NOMO-1 treated with DMSO at 0.1 percent for 48 hours (cell line): ENCODE results near the gene FBXL16.

ENCODE experiments used
- DNase-seq: peaks from one replicate; lab custom pipeline; 2025; ENCODE audit not compliant: unreplicated experiment; lab: John Stamatoyannopoulos, UW

FBXL16 gene

DNA sequence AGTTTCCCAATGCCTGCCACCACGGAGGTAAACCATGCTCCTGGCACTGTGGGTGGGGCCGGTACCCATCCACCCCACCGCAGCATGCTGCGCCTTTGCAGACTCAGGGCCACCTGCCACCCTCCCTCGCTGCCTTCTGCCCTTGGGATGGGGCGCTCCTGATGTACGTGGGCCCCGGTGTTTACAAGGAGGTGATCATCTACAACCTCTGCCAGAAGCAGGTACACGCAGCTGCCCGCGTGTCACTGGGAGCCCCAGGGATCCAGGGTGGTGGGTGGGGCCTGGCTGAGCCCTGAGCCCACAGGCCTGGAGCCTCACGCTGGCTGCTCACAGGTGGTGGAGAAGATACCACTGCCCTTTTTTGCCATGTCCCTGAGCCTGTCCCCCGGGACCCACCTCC, 39.0 kb downstream of the FBXL16 start:
- DNase-seq, result no peak

DNA sequence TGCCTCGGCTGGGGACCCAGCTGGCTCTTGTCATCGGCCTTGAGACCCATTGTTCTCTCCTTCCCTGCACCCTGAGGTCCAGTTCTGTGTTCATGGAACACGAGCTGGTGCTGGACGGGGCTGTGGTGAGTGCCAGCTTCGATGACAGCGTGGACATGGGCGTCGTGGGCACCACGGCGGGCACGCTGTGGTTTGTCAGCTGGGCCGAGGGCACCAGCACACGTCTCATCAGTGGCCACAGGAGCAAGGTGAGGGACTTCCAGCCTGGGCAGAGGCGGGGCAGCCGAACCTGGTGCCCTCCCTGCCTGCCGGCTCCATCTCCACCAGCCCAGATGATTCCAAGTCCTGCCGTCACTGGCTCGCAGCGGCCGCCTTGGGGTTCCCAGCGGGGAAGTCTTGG, 43.0 kb downstream of the FBXL16 start:
- no peak for DNase-seq

DNA sequence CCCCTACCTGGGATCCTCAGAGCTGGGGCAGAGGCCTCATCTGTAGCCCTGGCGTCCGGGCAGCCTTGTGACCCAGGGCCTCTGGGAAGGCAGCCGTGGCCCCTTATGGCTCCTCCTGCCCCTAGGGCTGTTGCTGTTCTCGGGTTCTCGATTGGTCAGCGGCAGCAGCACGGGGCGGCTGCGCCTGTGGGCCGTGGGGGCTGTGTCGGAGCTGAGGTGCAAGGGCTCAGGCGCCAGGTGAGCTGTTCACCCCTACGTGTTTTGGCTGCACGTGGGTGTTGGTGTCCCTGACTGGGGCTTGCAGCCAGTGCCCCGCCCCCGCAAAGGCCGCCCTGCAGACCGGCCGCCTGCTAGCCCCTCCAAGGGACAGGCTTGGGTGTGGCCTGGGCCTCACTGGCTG, 43.5 kb downstream of the FBXL16 start:
- DNase-seq, result no peak

- DNase-seq, result no peak
Observed at GRCh38 chr16:661184-661821, 44.3 kb downstream of the FBXL16 start.

DNA sequence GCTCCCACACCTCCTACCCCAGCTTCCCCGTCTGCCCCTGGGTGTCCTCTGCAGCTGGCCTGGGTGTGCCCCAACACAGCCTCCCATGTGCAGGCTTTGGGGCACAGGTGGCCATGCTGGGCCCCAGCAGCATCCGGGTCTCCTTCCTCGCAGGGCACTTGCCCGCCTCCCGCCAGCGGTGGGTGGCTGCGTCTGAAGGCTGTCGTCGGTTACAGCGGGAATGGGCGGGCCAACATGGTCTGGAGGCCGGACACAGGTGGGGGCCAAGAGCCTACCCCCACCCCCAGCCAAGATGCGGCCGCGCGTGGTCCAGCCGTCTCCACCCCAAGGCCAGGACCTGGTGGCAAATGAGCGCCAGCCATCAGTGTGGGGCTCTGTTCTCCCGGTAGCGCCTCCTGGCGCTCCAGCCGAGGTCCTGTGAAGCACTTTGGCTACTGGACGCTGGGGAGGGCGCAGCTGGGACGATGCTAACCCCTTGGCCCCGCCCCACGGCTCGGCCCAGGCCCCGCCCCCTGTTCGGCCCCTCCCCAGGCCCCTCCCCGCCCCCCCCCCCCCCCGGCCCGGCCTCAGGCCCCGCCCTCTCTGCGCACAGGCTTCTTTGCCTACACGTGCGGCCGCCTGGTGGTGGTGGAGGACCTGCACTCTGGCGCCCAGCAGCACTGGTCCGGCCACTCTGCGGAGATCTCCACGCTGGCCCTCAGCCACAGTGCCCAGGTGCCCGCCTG, 45.0 kb downstream of the FBXL16 start:
- DNase-seq, result peak; percentile 84

DNA sequence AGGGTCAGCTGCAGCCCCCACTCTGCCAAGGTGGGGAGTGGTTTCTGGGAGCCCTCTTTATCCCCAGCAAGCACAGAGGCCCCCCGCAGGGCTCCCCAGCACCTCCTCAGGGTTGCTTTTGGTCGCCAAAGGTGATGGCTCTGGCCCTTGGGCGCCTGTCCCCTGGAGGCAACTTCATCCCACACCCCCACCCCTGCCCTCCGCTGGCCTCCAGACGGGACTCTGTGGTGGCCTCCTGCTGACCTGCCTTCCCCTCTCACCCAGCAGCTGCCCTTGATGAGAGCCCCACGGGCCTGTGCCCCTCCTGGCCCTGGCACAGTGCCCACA, 45.5 kb downstream of the FBXL16 start:
- DNase-seq, result no peak

DNA sequence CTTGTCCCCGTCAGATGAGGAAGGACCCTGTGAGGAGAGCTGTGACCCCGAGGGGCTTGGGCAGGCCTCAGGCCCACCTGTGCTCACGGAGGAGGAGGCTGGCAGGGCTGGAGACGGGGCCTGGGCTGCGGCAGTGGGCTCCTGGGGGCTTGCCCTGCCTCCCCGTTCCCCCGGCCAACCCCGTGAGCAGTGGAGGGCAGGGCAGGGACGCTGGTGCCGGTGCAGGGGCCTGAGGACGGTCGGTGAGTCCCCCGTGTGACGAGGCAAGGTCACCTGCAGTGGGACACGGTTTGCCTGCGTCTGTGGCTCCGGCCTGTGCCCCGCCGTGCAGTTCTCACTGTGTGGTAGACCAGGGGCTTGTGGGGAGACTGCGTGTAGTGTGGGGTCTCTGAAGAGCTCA, 46.0 kb downstream of the FBXL16 start:
- DNase-seq, result no peak

DNA sequence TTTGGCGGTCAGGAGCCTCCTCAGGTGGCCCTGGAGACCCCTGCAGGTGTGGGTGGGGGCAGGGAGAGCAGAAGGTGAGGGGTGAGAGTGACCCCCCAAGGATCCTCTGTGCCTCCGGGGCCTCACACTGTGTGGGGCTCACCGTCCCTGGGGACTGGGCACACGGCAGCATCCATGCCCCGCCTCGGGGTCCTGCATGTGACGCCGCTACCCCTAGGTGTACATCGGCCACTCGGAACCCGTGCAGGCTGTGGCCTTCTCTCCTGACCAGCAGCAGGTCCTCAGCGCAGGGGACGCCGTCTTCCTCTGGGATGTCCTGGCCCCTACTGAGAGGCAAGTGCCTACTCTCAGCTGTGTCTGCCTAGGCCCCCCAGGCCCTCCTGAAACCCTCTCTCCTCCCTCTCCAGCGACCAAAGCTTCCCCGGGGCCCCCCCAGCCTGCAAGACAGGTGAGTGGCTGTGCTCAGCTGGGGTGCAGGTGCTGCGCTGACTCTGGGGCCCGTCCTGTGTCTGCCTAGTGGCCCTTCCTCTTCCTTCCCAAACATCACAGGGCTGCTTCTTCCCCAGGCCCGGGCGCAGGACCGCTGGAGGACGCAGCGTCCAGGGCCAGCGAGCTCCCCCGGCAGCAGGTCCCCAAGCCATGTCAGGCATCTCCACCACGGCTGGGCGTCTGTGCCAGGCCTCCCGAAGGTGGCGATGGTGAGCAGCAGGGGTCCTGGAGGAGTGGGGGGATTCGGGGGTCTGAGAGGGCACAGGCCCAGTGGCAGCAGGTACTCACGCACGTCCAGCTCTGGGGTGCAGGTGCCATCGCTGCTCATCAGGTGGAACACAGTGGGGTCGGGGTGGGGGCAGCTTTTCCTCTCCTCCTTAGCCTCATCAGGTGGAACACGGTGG, 46.7 kb downstream of the FBXL16 start:
- DNase-seq, result no peak

- DNase-seq, result no peak
Observed at GRCh38 chr16:657487-657886, 48.1 kb downstream of the FBXL16 start.

GRCh38 chr16:654034-654433, 51.6 kb downstream of the FBXL16 start:
- no peak for DNase-seq

DNA sequence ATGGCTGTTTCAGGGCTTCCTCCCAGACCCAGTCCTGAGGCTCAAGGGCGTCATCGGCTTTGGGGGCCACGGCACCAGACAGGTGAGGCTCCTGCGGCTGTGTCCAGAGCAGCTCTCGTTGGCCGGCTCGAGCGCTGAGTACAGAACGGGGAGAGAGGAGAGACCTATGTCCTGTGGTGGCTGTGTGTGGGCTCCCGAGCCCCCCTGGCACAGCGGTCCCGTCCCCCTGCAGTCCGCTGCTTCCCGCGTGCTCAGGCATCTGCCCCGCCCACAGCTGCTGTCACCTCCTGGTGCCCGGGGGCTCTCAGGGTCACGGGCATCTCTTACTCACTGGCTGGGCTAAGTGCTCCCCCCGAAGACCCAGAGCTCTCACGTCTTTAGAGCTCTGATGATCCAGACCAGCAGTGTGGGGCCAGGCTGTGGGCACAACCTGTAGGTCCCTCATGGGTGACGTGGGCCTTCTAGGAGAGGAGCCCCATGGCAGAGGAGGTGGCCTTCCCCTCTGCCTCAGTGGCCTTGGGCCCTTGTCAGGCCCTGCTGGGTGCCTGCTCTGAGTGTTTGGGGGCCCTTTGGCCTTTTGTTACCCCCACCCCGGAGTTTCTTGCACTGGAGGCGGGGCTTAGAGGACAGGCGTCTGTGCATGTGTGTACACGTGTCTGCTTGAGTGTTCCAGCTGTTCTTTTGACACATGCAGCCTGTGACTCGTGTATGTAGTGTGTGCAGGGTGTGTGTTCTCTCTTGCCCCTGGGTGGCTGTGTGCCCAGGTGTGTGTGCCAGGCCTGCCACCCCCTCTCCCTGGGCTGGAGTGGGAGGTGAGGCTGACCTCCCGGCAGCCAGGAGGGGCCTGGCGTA, 52.9 kb downstream of the FBXL16 start:
- DNase-seq, result no peak

DNA sequence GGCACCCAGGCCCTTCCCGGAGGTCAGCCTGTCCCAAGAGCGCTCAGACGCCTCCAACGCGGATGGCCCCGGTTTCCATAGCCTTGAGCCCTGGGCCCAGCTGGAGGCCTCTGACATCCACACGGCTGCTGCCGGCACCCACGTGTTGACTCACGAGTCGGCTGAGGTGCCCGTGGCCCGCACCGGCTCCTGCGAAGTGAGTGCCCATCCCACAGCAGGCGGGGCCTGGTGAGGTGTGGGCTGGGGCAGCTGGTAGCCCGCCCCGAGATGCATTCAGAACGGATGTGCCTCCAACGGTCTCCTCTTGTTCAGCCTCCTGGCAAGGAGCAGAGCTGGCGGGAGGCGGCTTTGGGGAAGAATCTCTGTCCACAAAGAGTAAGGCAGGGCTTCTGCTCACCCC, 53.8 kb downstream of the FBXL16 start:
- no peak for DNase-seq

DNA sequence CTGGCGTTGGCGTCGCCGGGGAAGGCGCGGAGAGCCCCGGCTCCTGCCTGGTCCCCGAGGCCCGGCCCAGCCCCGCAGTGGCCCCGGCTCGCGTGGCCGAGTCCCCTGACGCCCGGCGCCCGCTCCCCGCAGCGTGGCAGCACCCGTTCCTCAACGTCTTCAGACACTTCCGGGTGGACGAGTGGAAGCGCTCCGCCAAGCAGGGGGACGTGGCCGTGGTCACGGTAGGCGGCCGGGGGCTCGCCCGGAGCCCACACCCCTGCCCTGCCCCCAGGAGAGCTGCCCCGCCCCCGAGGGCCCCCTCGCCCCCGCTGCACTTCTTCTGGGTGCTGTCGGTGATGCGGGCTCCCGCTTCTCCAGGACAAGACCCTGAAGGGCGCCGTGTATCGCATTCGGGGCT, 56.0 kb downstream of the FBXL16 start:
- DNase-seq, result peak; percentile 10

- peak; percentile 90 for DNase-seq
Observed at GRCh38 chr16:648781-649589, 56.6 kb downstream of the FBXL16 start, which contains the start of gene WDR90. Gene WDR90 (plus strand): TSS chr16:649365. CDS start chr16:649417, 52 bp downstream.

- peak; percentile 38 for DNase-seq
Observed at GRCh38 chr16:648071-648780, 57.4 kb downstream of the FBXL16 start.

GRCh38 chr16:647173-647902, 58.3 kb downstream of the FBXL16 start:
- DNase-seq, result no peak

GRCh38 chr16:646679-647172, 58.9 kb downstream of the FBXL16 start:
- no peak for DNase-seq

DNA sequence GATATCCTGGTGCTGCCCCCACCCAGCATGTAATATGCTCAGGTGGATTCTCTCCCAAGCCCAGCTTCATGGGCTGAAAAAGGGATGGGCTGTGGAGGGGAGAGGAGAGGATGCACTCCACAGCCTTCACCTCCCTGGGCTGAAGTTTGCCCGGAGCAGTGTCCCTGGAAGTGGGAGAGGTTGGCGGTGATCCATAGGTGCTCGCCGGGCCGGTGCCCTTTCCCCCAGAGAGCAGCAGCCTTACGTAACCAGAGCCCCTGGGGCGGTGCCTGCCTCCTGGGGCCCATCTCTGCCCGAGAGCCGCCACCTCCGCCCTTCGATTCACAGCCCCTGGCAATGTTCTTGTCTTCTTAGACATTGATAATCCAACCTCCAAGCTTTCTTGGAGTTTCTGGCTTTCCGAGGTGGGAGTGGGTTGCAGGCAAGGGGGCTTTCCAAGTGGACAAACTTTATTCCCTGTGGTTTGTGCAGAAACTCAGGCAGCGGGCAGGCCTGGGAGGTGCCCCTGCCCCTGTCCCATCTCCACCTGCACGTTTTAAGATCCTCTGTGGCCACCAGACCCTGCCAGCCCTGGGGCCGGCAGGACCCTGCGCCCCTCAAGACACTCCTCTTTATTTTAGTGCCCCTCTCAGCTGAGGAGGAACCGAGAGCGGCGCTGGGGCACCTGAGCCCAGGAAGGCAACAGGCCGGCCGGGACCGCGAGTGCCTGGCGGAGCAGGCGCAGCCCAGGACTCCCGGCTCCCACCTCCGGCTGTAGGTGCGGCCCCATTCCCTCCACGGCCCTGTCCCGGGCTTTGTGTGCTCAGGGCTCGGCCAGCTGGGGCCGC, 59.5 kb downstream of the FBXL16 start:
- no peak for DNase-seq
